Measurements from ENCODE around the gene BNIP5.
"Not testable (repeated sequence)": the region's sequence is repeated elsewhere in the genome, so short reads cannot be mapped to it uniquely, and the experiment has no call there.

BNIP5 gene

DNA sequence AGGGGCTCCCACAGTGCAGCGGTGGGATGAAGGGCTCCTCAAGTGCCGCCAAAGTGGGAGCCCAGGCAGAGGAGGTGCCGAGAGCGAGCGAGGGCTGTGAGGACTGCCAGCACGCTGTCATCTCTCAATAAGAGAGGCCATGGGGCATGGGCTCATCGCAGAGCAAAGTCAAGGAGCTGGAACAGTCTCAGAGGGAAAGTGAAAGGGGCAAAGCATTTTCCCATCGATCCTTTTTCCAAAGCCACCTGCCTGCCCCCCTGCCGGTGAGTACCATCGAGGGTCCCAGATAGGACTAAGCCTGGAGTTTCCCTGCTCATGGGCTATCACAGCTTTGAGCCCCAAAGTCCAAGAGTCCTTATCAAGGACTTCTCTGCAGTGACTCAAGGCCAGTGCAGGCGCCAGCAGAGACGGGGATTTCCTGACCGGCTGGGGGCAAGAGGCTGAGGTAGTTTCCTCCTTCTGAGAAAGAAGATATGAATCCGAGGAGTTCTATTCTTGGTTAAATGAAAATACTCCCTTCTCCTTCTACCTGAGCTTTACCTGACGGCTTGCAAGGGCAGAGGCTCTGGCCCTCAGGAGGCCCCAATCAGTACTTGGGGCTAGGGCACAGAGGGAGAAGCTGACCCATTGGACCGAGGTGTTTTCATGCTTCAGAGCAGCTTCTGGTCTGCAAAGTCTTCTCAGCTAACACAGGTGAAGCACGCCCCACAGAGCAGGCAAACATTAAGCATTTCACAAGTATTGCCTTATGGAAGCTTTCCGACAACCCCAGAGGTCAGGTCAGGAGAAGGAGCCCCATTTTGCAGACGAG lies 28.2 kb upstream of the BNIP5 start:
- FAIRE-seq, result no peak

DNA sequence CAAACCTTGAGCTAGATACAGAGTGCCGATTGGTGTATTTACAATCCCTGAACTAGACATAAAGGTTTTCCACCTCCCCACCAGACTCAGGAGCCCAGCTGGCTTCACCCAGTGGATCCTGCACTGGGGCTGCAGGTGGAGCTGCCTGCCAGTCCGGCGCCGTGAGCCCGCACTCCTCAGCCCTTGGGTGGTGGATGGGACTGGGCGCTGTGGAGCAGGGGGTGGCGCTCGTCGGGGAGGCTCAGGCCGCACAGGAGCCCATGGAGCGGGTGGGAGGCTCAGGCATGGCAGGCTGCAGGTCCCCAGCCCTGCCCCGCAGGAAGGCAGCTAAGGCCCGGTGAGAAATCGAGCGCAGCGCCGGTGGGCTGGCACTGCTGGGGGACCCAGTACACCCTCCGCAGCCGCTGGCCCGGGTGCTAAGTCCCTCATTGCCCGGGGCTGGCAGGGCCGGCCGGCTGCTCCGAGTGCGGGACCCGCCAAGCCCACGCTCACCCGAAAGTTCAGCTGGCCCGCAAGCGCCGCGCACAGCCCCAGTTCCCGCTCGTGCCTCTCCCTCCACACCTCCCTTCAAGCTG lies 27.5 kb upstream of the BNIP5 start:
- not testable (repeated sequence) for FAIRE-seq

GRCh38 chr6:36363371-36363752 lies 26.7 kb upstream of the BNIP5 start:
- FAIRE-seq, result not testable (repeated sequence)

GRCh38 chr6:36362551-36363370 lies 26.1 kb upstream of the BNIP5 start:
- FAIRE-seq, result no peak

DNA sequence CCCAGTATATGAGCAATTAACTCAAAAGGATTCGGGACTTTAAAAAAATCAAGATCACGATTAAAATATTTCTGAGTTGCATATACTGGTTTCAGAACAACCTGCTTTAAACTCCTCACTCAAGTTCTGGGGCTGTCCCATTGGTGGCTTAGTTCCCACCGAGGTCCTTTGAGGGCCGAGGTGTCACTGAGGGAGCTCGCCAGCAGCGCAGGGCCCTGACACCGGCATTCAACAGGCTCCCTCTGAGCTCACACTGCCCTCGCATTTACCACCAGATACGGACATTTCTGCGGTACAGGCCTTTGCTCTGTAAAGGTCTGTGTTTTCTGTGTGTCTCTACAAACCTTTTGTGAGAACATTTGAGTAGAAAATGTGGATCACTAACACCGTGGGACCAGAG lies 24.4 kb upstream of the BNIP5 start:
- no peak for FAIRE-seq

DNA sequence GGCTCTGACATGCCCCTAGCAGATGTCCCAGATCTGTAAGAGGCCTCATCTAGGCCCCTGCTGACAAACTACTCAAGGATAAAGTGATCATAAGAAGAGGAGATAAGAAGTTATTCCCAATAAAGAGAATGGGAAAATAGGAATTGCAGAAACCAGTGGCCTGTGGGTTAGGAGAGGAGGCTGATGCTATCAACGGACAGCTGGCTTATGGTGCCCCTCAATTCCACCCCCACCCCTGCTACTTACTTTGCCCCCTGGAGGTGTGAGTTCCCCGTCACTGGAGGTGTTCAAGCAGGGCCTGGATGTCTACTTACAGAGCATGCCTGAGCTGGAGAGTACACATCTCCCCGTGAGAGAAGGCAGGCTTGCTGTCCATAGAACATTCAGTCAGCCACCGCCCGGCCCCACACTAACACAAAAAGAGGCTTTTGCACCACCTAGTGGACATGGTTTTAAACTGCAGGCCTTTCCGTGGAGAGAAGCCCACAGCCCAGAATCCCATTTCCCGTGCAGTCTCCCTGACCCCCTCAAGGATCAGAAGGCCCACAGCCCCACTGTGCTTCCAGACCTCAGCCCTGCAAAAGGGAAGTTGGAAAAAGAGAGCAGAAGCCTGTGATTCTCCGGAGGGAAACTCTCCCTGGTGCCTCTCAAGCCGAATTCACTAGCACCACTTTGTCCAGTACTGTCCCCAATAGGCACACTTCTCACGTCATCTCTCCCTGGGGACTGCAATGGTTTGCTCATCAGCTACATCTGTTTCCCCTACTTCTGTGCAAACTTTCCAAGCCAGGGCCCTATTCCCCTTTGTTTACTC lies 23.8 kb upstream of the BNIP5 start:
- FAIRE-seq, result no peak

DNA sequence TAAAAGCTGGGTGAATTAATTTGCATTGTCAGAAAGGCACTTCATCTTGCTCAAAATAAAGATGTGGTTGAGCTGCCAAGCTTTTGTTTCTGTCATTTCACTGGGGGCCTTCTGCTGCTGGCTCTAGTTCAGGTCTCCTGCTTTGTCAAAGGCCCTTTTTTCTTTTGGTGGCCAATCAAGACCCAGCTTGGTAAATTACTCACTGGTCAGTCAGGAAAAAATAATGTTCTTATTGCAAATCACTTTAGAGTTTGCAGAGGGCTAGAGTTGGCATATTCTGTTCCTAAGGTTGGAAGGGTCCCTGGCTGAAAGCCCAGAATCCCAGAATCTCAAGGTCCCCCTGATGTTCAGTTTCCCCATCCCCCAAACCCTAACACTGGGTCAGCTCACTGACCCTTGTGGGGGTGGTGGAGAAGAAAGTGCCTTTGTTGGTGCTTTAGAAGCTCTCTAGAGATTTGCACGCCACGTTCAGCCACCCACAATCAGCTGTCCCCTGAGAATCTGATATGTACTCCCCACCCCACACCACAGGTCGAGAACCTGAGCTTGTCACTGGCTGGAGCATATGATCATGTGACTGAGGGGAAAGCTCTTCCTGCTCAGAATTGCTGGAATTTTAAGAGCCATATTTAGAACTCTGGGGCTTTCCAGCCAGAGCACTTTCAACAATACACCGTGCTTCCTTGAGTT lies 21.7 kb upstream of the BNIP5 start:
- no peak for FAIRE-seq

DNA sequence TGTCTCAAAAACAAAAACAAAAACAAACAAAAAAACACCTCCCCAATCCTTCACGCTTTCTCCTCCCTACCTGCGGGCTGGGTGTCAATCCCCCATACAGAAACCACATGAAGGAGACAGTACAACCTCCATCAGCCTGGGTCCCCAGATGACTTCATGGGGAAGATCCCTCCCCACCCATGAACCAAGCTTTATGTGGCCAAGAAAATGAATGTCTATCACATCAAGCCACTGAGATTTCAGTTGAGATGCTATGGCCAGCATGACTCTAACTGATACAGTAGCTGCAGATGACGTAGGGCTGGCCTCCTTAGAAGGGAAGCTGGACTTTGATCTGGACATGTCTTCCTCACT lies 21.2 kb upstream of the BNIP5 start:
- no peak for FAIRE-seq

DNA sequence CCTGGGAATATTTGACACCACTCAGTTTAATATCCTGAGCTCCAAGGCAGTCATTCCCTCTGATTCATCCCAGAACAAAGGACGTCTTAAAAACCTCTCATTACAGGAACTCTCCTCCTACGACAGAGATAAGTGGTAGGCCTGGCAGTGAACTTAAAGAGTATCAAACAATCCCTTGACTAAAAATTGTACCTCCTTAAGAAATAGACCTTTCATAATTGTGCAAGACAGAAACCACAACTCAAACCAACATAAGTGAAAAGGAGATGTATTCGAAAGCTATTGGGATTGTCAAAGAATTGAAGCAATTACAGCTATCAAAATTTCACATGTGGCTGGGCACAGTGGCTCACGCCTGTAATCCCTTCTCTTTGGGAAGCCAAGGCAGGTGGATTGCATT lies 19.1 kb upstream of the BNIP5 start:
- FAIRE-seq, result no peak

GRCh38 chr6:36353411-36353915 lies 16.8 kb upstream of the BNIP5 start:
- no peak for FAIRE-seq

- FAIRE-seq, result no peak
These were observed 15.9 kb upstream of the BNIP5 start for GRCh38 chr6:36352477-36353157.

DNA sequence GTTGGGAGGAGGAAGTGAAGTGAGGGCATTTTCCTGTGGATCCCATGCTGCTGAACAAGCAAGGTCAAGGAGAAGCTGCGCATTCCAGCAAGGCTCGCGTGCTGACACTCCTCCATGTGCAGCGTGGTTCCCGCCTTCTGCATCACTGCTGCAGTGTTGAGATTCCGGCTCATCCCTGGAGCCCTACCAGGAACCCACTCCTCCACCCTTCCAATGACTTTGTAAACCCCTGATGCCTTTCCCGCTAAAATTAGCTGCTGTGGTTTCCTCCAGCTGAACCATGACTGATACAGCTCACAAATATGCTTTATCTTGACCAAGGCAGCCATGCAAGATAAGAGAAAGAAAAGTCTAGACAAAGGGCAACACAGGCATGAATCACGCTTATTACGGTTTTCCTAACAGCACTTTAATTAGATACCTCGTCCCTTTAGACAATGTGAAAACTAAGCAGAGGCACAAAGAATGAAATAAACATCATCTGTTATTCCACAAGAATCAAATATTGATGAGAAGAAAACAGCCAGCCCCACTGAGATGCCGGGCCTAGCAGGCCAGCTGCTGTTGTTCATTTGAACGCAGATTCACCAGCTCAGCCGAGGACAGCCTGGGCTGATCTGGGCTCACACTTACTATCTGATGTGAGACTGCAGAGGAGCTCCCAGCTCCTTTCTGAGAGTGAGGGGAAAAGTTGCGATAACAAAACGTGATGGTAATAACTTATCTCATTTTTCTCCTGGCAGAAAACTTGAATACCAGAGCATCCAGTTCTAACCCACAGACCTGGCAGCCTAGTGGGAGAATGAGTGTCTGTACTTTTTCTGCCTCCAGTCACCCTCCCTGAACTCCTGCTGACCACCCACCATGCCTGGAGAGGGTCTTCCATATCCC lies 14.2 kb upstream of the BNIP5 start:
- FAIRE-seq, result no peak

DNA sequence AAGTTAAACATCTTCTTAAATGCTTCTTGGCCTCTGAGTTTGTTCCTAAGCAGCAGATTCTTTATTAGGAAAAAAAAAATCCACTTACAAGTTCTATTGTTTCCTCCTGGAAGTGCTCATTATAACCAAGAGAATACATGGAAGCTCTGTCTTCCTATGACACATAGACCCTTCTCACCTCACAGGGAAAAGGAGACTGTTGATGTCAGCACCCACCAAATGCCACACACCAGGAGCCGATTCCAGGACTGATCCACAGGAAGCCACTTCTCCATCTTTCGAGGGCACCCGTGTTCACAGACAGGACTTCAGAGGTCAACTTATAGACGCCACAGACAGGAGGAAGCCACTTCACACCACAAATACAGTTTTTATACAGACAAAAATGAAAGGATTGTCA lies 13.4 kb upstream of the BNIP5 start:
- no peak for FAIRE-seq

GRCh38 chr6:36349240-36349639 lies 12.6 kb upstream of the BNIP5 start:
- no peak for FAIRE-seq

GRCh38 chr6:36347621-36348020 lies 10.9 kb upstream of the BNIP5 start:
- FAIRE-seq, result no peak

DNA sequence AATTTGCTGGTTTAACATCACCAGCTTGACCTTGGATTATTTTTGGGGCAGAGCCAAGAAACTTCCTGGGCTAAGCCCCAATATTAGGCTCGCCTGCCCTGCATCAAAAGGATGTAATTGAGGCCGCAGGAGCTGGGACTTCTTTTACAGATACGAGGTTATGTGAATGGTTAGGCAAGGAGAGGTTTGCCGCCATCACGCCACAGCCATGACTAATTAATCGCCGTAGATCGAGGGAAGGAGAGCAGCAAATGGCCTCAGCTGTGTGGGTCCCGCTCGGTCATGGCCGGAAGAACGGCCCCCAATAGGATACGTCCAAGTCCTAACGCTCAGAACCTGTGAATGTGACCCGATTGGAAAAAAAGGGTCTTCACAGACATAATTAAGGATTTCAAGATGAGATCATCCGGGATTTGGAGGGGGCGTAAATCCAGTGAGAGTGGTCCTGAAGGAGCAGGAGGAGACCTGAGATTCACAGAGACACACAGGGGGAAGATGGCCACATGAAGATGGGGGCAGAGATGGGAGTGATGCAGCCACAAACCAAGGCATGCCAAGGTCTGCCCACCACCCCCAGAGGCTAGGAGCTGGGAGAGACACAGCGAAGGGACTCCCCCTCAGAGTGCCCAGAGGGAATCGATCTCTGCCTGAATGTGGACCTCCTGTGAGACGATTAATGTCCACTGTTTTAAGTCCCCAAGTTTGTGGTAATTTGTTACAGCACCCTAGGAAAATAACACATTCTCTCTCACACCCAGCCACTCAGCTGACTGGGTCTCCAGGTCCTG lies 10.0 kb upstream of the BNIP5 start:
- no peak for FAIRE-seq

GRCh38 chr6:36345681-36346466 lies 9.2 kb upstream of the BNIP5 start:
- no peak for FAIRE-seq

DNA sequence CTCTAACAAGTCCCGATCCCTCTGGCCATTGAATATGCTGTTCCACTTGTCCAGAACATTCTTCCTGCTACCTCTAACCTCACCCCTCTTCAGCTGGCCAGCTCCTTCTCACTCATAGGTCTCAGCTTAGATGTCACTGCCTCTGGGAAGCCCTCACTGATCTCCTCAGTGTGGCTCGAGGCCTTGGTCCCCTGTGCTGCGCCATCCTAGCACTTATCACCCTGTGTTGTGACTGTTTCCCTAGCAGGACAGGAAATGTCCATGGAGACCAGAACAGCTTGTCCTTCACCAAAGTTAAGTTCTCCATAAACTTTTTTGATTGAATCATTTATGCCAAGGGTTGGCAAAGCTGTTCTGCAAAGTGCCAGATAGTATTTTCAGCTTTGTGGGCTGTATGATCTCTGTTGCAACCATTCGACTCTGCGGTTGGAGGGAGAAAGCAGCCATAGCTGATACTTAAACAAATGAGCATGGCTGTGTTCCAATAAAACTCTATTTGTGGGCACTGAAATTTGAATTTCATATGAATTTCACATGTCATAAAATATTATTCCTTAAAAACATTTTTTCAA lies 6.5 kb upstream of the BNIP5 start:
- no peak for FAIRE-seq

Measured in islet of Langerhans (tissue), 1 donor.